IPS-11a (cell line): ENCODE data around the gene FAR1.
"Not testable (repeated sequence)": the region's sequence is repeated elsewhere in the genome, so short reads cannot be mapped to it uniquely, and the experiment has no call there.

Experiments used
- H3K4me3 ChIP-seq: one replicate; pipeline ENCODE4 v1.5.1; 2013; ENCODE audit warnings: low read depth, low read length, control low read depth

FAR1 gene

GRCh38 chr11:13668102-13668956 lies at the start of gene FAR1:
Gene FAR1, plus strand, starts transcription at chr11:13668668. Its CDS starts 26,098 bp downstream, at chr11:13694766.
- peak within 1 kb of the TSS; percentile 81 for H3K4me3 ChIP-seq

GRCh38 chr11:13620063-13620462 lies 48.4 kb upstream of the FAR1 start:
- no peak overlapping the region for H3K4me3 ChIP-seq

- not testable (repeated sequence) for H3K4me3 ChIP-seq
These were observed 41.6 kb upstream of the FAR1 start for GRCh38 chr11:13626818-13627217.

- H3K4me3 ChIP-seq, result not testable (repeated sequence)
These were observed 39.8 kb upstream of the FAR1 start for GRCh38 chr11:13628634-13629033.

- H3K4me3 ChIP-seq, result no peak overlapping the region
These were observed 38.7 kb upstream of the FAR1 start for GRCh38 chr11:13629779-13630178.

- no peak overlapping the region for H3K4me3 ChIP-seq
These were observed 33.2 kb upstream of the FAR1 start for GRCh38 chr11:13635290-13635689.

- H3K4me3 ChIP-seq, result no peak overlapping the region
These were observed 32.7 kb upstream of the FAR1 start for GRCh38 chr11:13635804-13636203.

- H3K4me3 ChIP-seq, result no peak overlapping the region
These were observed 31.1 kb upstream of the FAR1 start for GRCh38 chr11:13637125-13638069.

- no peak overlapping the region for H3K4me3 ChIP-seq
These were observed 30.0 kb upstream of the FAR1 start for GRCh38 chr11:13638422-13638821.

GRCh38 chr11:13644997-13645687 lies 23.3 kb upstream of the FAR1 start:
- H3K4me3 ChIP-seq, result no peak overlapping the region

- H3K4me3 ChIP-seq, result no peak overlapping the region
These were observed 21.1 kb upstream of the FAR1 start for GRCh38 chr11:13647391-13647790.

- H3K4me3 ChIP-seq, result no peak overlapping the region
These were observed 18.8 kb upstream of the FAR1 start for GRCh38 chr11:13649619-13650018.

GRCh38 chr11:13651515-13651914 lies 17.0 kb upstream of the FAR1 start:
- H3K4me3 ChIP-seq, result not testable (repeated sequence)

GRCh38 chr11:13661074-13661623 lies 7.3 kb upstream of the FAR1 start:
- no peak overlapping the region for H3K4me3 ChIP-seq

- H3K4me3 ChIP-seq, result no peak overlapping the region
These were observed 4.8 kb upstream of the FAR1 start for GRCh38 chr11:13663631-13664071.

GRCh38 chr11:13664351-13664750 lies 4.1 kb upstream of the FAR1 start:
- no peak overlapping the region for H3K4me3 ChIP-seq

GRCh38 chr11:13666708-13667107 lies 1.8 kb upstream of the FAR1 start:
- H3K4me3 ChIP-seq, result no peak overlapping the region

- peak overlapping the region; percentile 80 for H3K4me3 ChIP-seq
These were observed 1.2 kb upstream of the FAR1 start for GRCh38 chr11:13667245-13667644.

- H3K4me3 ChIP-seq, result peak overlapping the region; percentile 80
These were observed 720 bp upstream of the FAR1 start for GRCh38 chr11:13667795-13668101.

GRCh38 chr11:13668957-13669521 lies 571 bp downstream of the FAR1 start:
- H3K4me3 ChIP-seq, result peak overlapping the region; percentile 81
